Spleen (tissue), 7 donors: Measurements from ENCODE around the gene SMIM45.

Source experiments
- POLR2A ChIP-seq, 3 donors: fragments of 450-650 bp; IDR thresholded peaks; one replicate each; pipeline ENCODE4 v1.5.1; 2017; ENCODE audit warnings: antibody characterized with exemption in 3 of 3, mild to moderate bottlenecking in 1 of 3
- POLR2AphosphoS5 ChIP-seq, 3 donors: sonication (generic); formaldehyde crosslinking; IDR thresholded peaks; one replicate each; pipeline ENCODE4 v1.5.1; 2017; ENCODE audit warnings: antibody characterized with exemption in 3 of 3
- TF ChIP-seq, protein P1 (sequence below), 11 experiments: fragments of 200-600 bp in 7 of 11; fragments of 450-650 bp in 4 of 11; sonication (generic) in 4 of 11; IDR thresholded peaks in 8 of 11; conservative IDR thresholded peaks in 3 of 11; 1 replicate in 7 of 11; 2 replicates in 4 of 11; pipeline versions ENCODE4 v1.4.0 to v1.8.0; 2016 to 2021; ENCODE audit warnings: antibody characterized with exemption in 11 of 11, inconsistent platforms in 4 of 11, mild to moderate bottlenecking in 1 of 11
- donor health status: DM: no; HTN: no; CAD: no; lungs with moderate emphysema.
- donor health status: DM: no; HTN: no; CAD: no.
- donor health status: DM: no; HTN: no; CAD: no.

DNA sequence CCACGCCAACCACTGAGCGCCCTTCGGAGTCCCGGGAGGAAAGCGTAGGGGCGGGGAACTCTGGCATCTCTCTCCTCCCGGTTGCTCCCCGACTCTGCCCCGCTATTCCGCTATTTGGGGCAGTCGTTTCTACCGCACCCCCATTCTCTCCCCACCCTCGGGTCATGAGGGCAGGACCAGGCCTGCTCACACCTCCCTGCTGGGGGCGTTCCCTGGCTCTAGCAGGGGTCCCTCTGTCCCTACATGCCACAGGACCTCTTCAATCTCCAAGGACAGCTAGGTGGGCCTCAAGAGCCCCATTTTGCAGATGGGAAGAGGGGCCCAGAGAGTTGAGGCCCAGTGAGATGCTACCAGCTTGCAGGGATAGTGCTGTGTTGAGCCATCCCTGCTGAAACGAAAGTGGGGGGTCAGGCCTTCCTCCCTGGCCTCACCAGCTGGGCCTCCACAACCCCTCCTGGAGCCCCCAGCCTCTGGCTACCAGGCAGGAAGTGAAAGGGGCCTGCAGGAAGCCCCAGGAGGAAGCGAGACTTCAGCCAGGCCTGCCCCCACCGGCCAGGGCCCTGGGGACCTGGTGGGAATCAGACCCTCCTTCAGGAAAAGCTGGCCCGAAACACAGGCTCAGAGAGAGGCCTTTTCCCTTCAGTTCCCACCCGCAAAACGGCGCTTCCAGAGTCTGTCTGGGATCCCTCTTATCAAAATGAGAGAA is 31.5 kb upstream of the SMIM45 start:
- TF ChIP-seq POLR2AphosphoS5 (IDR thresholded peaks at IDR 0.05) (peak; percentile 70 to 75 (median 75)), POLR2A (IDR thresholded peaks at IDR 0.05) (no peak)
- TF ChIP-seq, protein P1, sequence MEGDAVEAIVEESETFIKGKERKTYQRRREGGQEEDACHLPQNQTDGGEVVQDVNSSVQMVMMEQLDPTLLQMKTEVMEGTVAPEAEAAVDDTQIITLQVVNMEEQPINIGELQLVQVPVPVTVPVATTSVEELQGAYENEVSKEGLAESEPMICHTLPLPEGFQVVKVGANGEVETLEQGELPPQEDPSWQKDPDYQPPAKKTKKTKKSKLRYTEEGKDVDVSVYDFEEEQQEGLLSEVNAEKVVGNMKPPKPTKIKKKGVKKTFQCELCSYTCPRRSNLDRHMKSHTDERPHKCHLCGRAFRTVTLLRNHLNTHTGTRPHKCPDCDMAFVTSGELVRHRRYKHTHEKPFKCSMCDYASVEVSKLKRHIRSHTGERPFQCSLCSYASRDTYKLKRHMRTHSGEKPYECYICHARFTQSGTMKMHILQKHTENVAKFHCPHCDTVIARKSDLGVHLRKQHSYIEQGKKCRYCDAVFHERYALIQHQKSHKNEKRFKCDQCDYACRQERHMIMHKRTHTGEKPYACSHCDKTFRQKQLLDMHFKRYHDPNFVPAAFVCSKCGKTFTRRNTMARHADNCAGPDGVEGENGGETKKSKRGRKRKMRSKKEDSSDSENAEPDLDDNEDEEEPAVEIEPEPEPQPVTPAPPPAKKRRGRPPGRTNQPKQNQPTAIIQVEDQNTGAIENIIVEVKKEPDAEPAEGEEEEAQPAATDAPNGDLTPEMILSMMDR (IDR thresholded peaks at IDR 0.05 in 8 of 11, conservative IDR thresholded peaks at IDR 0.05 in 3 of 11): no peak
